ENCODE results near the gene THRB. TPM values are rescaled to one million over a fixed set of nuclear protein-coding genes. Genes with fewer than 3 reads are reported as not detected.
"Not testable (repeated sequence)": the region's sequence is repeated elsewhere in the genome, so short reads cannot be mapped to it uniquely, and the experiment has no call there.

THRB gene
- total RNA-seq, 1 experiment from 2014 or later = 2.6 TPM

DNA sequence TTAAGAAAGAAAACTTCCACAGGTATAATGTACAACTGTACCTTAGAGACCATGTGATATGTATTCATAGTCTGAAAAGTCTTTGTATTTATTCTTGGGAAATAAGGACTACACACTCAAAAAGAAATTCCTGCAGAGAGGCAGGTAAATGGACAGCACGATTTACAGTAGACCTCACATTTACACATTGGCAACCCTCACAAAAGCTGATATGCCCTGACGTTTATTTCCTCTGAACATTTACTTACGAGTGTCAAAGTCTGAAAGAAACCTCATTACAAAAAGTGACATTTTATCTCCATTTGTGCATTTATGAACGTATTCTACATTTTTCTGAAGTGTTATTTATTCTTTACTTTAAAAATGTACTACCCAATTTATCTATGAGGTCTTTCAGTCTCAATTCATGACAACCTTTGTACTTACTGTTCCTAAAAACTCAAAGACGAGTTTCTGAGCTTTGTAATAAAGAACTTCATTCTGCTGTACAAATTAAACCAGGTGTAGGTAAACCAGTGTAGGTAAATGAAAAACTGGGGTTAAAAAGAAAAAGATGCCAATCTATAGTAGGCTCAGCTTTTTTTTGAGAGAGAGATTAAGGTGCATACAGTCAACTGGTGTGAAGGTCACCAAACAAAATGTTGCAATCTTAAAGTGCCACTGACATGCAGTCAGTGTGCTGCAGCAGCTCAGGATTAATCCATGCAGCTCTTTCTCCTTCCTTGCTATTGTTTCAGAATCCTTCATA, 44.3 kb downstream of the THRB start:
- DNase-seq (ENCODE audit: low read depth) = no peak

DNA sequence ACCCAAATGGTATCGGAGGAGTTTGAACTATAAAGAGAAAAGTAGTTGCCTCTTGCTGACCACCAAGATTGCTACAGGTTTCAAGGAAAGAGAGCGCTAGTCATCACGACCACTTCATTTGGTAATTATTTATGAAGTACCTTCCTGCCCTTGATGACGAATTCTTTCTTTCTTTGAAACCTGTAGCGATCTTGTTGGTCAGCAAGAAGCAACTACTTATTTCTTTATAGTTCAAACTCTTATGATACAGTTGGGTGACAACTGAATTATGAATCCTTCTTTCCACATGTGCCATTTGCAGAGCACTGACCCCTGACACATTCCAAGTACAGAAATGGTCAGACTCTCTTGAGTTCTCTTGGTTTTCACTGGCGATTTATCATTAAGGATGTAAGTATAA, 46.8 kb downstream of the THRB start:
- DNase-seq (ENCODE audit: low read depth) = no peak

- DNase-seq (ENCODE audit: low read depth) = no peak
Measured at GRCh38 chr3:24446032-24446431, 48.6 kb downstream of the THRB start.

GRCh38 chr3:24443476-24443875, 51.2 kb downstream of the THRB start:
- no peak for DNase-seq (ENCODE audit: low read depth)

DNA sequence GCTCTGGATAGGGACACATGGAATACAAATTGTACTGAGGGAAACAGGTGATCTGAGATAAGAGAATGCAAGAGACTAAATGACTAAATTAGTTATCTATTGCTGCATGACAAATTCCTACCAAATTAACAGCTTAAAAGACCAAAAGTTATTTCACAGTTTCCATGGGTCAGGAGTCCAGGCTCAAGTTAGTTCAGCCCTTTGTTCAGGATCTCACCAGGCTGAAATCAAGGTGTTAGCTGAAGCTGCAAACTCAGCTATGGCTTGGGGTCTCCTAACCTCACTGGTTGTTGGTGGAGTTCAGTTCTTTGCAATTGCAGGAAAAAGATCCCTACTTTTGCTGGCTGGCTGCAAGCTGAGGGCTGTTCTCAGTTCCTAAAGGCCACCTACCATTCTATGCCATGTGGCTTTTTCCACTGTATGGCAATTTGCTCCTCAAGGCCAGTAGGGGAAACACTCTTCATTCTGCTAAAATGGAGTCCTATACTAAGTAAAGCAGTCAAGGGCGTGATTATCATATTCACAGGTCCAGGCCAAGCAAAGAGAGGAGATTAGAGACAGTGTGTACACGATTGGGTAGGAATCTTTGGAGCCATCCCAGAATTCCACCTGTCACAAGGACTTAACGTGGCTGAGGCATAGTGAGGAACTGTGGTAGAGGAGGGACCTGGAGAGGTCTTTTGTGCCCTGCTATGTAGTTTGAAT, 53.7 kb downstream of the THRB start:
- DNase-seq (ENCODE audit: low read depth) = no peak

DNA sequence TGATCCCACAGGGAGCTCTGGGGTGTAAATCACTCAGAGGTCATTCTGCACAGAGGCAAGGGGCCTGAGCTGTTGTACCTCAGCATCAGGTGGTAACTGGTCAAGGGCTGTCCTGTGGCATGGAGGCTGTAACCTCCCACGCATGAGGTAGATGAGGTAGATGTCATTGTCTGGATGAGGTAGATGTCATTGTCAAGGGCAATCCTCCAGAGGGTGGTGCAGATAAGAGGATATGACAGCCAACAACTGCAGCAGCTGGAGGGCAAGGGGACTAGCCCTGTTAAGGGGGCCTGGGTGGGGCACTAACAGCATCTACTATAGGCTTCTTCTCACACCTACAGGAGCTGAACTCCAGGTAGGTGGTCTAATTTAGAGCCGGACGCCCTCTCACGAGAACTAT, 55.6 kb downstream of the THRB start:
- no peak for DNase-seq (ENCODE audit: low read depth)

DNA sequence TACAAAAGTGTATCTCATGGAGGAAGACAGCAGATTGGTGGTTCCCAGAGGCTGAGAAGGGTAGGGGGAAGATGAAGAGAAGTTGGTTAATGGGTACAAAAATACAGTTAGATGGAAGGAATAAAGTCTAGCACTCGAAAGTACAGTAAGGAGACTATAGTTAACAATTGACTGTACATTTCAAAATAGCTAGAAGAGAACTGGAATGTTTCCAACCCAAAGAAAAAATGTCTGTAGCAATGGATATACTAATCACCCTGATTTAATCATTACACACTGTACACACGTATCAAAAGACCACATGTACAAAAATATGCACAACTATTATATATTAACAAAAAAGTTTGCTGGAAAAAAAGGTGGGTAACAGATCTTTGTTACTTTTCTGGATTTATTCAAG, 57.3 kb downstream of the THRB start:
- no peak for DNase-seq (ENCODE audit: low read depth)

DNA sequence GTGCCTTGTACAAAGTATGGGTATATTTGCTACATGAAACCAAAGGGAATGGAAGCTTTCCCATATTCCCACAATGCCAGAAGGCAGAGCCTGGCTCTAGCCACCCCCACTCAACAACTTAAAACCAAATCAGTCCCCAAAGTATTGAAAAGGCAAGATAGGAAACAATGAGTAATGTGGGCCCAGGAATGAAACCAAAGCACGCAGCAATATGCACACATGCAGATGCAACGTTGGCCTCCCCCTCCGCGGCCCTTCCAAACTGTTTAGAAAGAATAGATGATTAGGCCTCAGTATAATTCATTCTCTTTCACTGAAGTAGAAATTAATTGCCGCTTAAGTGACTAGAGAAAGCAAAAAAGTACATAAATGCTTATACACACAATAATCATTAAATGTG, 59.1 kb downstream of the THRB start:
- DNase-seq (ENCODE audit: low read depth) = no peak

GRCh38 chr3:24434651-24435050, 60.0 kb downstream of the THRB start:
- DNase-seq (ENCODE audit: low read depth) = no peak

GRCh38 chr3:24433838-24434591, 60.6 kb downstream of the THRB start:
- no peak for DNase-seq (ENCODE audit: low read depth)

DNA sequence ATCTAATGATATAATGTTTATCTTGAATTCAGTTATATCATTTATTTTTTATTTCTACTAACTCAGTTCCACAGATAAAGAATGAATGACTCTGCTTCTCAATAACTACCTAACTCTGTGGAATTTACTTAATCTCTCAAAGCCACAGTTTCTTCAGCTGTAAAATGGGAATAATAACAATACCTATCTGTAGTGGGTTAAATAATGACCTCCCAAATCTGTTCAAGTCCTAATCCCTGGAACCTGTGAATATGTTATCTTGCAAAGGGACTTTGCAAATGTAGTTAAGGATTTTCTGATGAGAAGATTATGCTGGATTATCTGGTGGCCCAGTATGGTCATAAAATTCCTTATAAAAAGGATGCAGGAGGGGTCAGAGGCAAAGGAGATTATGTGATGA, 61.7 kb downstream of the THRB start:
- DNase-seq (ENCODE audit: low read depth) = no peak

DNA sequence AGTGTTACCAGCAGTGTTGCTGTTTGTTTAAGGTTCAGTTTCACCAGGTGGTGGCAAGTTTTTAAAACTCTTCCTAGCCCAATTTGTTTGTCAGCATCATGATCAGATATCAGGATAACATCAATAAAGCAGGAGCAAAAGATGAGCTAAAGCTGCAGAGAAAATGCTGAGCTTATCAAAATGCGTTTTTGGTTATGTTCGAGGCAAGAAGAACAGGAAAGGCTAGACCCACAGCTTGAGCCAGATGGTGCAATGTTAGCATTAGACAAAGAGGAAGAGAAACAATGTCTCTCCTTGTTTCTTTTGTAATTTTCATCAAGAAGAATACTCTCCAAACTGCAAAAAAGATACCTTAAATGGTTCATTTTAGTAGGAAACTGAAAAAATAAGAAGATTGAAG, 66.2 kb downstream of the THRB start:
- DNase-seq (ENCODE audit: low read depth) = no peak

- DNase-seq (ENCODE audit: low read depth) = no peak
Measured at GRCh38 chr3:24426896-24427295, 67.8 kb downstream of the THRB start.

DNA sequence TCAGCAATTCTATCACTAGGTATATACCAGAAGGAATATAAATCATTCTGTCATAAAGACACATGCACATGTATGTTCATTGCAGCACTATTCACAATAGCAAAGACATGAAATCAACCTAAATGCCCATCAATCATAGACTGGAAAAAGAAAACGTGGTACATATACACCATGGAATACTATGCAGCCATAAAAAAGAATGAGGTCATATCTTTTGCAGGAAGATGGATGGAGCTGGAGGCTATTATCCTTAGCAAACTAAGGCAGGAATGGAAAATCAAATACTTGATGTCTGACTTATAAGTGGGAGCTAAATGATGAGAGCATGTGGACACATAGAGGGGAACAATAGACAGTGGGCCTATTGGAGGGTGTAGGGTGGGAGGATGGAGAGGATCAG, 73.8 kb downstream of the THRB start:
- not testable (repeated sequence) for DNase-seq (ENCODE audit: low read depth)

DNA sequence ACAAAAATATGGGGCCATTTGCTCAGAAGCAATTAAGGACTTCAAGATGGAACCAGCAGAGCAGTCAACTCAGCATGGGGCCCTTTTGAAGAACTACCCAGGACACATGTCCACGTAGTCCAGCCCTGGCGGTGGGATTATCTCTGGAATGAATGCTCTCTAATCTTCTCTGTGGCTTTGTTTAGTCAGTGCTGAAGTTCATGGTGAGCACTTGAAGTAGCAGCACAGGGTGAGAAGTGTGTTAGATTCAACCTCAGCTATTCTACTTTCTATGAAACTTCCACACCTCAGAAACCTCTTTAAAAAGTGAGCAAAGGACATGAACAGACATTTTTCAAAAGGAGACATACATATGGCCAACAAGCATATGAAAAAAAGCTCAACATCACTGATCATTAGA, 74.4 kb downstream of the THRB start:
- DNase-seq (ENCODE audit: low read depth) = no peak

DNA sequence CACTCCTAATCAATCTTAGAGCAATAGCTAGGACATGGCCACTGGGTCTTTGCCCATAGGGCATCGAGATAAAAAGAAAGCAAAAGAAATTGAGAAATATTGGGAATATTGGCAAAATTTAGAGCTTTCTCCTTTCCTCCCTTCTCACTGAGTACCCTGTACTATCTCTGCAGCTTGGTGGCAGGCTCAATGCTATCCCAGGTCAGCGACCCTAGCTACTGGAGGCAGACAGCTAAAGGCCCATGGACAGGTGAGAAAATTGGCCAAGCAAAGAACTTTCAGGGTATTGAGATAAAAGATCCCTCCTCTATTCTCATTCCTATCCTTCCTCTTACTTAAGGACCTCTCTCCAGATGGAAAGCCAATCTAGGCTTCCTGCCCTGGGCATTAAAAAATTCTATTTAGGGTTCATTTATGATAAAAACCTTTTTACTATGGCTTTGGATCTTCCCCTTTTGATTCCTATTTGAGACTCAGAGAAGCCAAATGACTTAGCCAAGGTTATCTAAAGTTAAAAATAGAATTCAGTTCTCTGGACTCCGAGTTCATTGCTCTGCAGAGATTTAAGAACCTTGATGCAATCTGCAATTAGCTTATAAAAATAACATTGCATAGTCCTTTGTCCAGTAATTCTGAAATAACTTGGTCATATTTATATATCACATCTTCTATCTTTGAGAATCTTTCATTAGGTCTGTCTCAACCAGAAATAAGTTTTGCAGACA, 75.4 kb downstream of the THRB start:
- DNase-seq (ENCODE audit: low read depth) = no peak

GRCh38 chr3:24417730-24418129, 76.9 kb downstream of the THRB start:
- DNase-seq (ENCODE audit: low read depth) = no peak

- no peak for DNase-seq (ENCODE audit: low read depth)
Measured at GRCh38 chr3:24416224-24416623, 78.4 kb downstream of the THRB start.

GRCh38 chr3:24415824-24416223, 78.8 kb downstream of the THRB start:
- no peak for DNase-seq (ENCODE audit: low read depth)

- not testable (repeated sequence) for DNase-seq (ENCODE audit: low read depth)
Measured at GRCh38 chr3:24413662-24414061, 81.0 kb downstream of the THRB start.

DNA sequence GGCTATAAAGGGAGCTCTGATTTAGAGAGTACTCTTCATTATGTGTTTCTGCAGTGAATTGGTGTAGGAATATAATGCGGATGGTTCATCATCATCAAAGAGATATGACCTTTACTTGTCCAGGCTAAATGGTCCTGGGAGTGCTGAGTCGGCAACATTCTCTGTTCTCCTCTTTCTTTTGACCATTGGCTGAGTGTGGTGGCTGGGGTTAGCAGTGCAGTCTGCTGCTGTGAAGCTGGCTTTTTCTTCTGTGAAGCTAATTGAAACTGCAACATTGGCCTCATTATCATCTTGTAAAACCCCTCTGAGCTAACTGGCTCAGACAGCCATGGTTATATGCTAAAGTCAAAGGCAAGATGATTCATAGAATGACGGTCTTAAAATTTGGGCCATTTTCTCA, 83.8 kb downstream of the THRB start:
- no peak for DNase-seq (ENCODE audit: low read depth)

Data from LHCN-M2 (cell line).